HG03103 (cell line): ENCODE data around the gene DLG2.

Experiments
- ATAC-seq: cut with Tn5 transposase; IDR thresholded peaks from one replicate; pipeline ENCODE4 v1.9.1; 2021; ENCODE audit warnings: low read depth; ENCODE audit not compliant: unreplicated experiment

Gene DLG2

DNA sequence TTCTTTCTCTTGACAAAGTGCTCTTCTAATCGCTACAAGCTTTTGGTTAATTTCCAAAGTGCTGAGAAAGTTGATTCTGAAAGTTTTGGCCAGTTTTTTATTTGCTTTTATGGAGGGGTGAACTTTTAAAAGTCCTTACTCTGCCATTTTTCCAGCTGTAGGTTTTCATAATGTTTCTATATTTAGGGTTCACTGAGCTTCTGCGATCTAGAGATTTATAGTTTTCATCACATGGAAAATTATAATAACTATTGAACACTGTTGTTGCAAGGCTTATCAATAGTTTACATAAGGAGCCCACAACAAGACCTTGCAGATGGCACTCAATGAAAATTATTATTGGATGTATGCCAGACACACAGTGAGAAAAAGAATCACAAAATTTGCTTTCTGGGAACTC is 55.1 kb downstream of the DLG2 start:
- ATAC-seq: no peak

DNA sequence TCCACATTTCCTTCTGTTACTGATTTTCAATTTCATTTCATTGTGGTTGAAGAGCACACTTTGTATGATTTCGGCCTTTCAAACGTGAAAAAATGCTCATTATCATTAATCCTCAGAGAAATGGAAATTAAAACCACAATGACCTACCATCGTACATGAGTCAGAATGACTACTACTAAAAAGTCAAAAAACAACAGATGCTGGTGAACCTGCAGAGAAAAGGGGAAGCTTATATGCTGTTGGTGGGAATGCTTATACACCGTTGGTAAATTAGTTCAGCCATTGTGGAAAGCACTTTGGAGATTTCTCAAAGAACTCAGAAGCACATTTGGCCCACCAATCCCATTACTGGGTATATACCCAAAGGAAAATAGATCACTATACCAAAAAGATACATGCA is 57.6 kb downstream of the DLG2 start:
- ATAC-seq: no peak

DNA sequence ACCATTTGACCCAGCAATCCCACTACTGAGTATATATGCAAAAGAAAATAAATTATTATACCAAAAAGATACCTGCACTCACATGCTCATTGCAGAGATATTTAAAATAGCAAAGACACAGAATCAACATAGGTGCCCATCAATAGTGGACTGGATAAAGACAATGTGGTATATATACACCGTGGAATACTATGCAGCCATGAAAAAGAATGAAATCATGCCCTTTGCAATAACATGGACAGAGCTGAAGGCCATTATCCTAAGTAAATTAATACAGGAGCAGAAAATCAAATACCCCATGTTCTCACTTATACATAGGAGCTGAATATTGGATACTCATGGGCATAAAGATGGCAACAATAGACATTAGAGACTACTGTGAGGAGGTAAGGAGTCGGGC is 68.7 kb downstream of the DLG2 start:
- ATAC-seq: no peak

DNA sequence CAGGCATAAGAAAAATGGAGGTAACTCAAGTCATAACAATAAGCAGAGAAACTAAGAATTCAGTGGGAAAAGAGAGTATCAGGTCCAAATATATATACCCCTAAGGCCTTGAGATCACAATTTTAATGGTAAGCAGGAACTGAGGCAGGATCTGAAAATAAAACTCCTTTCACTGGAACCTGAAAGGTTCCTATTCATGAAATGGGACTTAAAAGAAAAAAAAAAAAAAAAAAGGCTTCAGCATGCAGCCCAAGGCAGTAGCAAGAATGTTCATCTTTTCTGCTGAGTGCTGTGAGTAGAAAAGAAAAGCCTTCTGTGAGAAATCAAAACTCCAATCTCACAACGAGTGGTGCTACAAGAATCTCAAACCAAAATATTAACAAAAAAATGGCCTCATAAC is 75.3 kb downstream of the DLG2 start:
- ATAC-seq: no peak

DNA sequence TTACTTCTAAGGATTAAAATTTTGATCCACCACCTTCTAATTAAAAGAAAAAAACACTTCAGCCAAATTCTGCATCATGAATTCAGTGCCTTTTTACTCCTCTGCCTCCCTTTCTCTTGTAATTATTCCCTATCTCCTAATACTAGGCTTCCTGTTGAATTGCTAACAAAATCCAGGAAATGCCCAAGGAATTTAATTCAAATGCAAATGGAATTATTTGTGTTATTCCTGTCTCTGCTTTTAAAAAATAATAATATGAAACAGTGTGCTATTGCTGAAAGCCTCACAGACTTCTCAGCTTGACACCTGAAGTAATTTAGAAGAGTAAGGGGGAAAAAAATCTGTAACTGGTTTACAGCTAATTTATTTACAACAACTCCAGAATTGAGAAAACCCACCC is 85.5 kb downstream of the DLG2 start:
- ATAC-seq: no peak

DNA sequence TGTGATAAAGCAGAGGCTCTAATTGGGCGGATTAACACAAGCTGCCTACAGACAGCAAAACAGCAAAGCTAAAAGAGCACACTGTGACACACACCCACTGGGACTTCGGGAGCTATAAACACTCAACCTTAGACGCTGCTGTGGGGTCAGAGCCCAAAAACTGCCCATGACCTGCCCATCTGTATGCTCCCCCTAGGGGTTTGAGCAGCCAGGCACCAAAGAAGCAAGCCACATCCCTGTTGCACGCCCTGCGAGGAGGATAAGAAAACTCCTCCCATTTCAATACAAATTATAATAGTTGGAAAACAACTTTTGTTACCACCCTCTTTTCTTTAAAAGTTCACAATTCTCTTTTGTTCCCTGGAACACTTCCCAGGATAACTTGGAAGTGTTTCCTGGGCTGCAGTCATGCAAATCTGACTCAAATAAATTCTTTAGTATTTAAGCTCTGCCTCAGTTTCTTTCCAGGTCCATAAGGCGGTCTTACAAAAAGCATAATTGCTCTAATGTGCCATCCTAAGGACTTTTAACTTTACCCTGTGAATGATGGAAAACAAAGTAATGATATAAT is 86.4 kb downstream of the DLG2 start:
- ATAC-seq: no peak

DNA sequence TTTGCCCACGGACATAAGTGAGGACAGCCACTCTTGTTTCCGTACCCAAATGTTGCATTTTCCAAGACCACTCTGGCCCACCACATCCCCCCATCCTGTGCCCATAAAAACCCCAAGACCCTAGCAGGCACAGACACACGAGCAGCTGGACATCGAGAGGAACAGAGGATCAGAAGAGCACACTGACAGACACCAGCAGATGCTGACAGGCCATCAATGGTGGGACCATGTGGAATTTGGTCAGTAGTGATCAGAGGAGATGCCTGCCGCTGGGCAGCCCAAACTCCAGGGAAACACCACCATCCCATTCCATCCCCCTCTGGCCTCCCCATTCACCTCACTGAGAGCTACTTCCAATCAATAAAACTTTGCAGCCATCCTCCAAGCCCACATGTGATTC is 87.0 kb downstream of the DLG2 start:
- no peak for ATAC-seq

DNA sequence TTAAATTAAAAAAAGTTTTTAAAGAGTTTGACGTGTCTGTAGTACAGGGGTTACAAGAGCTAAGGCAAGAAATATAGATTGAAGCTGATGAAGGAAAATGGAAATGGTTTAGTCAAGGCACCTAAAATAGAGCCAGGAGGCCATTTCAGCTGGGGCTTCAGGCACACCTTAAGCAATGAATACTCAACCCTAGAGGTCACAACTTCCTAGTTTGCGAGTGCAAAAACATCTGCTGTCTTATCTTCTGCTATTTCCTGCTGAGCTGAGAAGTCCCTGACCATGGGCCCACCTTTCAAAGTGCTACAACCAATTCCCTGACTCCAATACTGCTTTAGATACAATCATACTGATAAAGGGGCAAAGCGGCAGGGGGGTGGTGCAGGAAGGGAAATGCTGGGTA is 87.4 kb downstream of the DLG2 start:
- ATAC-seq: no peak

DNA sequence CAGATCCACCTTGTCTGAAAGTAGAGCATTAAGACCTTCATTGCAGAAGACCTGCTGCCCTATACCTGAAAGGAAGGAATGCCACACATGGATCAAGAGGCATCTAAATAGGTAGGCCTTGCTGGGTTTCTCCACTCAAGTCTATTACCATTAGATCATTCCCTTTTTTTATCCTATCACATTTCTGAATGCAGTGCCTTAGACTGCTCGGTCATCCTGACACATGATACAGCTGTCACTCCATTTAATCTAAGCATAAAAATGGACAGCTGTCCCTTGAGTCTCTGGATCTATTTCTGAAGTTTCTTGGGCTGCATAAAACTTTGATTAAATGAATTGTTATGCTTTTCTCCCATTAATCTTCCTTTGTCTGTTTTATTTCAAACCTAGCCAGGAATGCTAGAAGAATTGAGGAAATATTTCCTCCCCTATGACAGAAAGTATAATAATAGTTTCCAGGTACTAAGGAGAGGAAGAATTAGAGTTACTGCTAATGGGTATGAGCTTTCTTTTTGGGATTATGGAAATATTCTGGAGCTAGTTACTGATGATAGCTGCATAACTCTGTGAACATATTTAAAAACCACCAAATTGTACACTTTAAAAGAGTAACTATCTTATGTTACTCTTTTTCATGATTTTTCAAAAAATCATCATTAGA is 88.0 kb downstream of the DLG2 start:
- ATAC-seq: no peak

DNA sequence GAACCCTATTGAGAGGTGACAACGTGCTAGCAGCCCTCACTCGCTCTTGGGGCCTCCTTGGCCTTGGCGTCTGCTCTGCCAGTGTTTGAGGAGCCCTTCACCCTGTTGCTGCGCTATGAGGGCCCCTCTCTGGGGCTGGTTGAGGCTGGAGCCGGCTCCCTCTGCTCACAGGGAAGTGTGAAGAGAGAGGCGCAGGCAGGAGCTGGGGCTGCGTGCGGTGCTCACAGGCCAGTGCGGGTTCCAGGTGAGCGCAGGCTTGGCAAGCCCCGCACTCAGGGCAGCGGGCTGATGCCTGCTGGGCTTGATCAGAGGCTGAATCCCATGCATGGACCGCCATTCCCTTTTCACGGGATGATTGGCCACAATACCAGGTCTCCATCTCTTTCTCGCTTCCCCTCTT is 90.7 kb downstream of the DLG2 start:
- ATAC-seq: no peak

DNA sequence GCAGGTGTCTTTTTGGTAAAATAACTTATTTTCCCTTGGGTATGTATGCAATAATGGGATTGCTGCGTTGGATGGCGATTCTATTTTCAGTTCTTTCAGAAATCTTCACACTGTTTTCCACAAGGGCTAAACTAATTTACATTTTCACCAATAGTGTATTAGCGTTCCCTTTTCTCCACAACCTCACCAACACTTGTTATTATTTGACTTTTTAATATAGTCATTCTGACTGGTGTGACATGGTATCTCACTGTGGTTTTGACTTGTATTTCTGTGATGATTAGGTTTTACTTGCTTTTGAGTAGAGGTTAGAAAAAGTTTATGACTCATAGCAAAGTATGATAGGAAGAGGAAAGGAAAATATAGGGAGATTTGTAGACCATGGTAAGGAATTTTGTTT is 92.3 kb downstream of the DLG2 start:
- ATAC-seq: no peak

DNA sequence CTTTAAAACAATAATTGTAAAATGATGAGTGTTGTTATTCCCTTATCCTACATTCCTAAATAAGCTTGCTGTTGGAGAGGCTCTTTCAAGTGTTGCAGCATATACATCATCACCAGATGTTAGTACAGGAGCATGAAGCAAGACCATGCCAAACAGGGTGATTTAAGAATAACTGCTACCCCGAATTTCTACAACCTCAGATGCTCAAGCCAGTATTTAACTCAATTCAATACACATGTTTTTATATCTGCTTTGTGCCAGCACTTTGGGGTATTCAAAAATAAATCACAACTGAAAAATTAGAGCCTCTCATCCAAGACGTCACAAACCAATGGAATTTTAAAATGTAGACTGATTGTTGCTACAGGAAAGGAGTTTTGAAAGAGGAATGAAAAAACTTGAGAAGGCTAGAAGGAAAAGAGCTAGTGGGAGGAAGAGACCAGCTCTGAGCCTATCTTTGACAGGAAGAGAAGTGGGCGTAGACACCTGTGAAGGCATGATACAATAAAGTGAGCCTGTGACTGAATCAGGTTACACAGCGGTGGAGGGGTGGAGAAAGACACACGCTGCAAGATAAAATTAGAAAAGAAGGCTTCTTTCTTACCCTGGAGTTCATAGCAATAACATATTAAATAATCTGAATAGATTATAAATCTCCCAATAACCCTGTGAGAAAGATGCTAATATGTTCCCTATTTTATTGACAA is 95.8 kb downstream of the DLG2 start:
- no peak for ATAC-seq

DNA sequence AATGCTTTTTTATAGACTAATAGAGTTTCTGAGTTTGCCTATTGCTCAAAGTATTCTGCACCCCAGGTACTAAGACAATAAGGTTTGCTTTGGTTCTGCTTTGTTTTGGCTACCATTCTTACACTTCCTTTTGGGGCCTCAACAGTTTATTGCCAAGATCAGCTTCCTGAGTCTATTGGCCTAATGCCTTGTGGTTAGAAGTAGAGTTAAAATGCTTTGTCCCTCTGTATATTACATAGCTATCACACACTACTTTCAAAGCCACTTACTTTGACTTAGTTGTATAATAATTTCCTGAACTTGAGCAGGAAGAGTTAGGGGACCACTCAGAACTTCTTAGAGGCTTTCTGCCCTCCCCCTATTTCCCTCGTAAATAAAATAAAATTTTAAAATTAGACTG is 96.5 kb downstream of the DLG2 start:
- ATAC-seq: no peak

DNA sequence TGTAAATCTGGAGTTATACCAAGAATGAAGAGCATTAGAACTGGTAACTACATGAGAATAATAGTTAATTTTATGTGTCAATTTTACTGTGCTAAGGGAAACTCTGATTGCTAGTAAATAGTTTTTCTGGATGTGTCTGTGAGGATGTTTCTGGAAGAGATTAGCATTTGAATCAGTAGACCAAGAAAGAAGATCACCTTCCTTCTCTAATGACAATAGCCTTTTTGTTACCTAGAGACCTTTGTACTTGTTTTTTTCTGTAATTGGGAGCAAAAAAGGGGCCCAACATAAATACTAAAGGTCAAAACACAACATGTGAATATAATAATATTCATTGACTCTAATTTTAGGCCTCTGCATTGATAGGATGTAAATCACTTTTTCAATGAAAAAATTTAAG is 100.6 kb downstream of the DLG2 start:
- ATAC-seq: no peak

DNA sequence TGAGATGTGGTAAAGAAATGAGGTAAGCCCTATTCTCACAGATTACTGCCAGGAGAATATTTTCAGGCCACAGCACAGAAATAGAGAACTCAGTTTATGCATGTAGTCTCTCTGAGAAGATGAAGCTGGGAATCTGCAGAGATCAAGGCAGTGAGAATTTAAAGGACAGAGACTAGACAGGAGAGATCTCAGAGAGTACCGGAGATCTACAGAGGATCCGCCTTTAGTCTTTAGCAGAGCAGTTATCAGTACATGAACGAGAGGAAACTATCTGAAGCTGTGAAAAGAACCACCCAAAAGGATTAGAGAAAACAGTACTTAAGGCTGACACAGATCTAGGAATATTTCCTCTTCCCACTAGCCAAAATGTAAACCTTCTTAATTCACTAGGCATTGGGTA is 101.5 kb downstream of the DLG2 start:
- no peak for ATAC-seq

DNA sequence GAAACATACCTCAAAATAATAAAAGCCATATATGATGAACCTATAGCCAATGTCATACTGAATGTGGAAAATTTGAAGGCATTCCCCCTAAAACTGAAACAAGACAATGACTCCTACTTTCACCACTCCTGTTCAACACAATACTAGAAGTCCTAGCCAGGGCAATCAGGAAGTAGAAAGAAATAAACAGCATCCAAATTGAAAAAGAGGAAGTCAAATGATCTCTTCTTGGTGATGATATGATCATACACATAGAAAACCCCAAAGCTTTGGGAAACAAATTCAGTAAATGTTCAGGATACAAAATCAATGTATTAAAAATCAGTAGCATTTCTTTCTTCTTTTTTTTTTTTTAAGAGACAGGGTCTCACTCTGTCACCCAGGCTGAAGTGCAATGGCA is 109.9 kb downstream of the DLG2 start:
- no peak for ATAC-seq

DNA sequence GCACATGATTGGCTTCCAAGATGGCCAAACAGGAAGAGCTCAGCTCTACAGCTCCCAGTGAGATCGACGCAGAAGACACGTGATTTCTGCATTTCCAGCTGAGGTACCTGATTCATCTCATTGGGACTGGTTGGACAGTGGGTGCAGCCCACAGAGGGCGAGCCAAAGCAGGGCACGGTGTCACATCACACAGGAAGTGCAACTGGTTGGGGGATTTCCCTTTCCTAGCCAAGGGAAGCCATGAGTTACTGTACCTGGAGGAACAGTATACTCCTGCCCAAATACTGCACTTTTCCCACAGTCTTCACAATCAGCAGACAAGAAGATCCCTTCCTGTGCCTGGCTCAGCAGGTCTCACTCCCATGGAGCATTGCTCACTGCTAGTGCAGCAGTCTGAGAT is 131.2 kb downstream of the DLG2 start:
- ATAC-seq: no peak

DNA sequence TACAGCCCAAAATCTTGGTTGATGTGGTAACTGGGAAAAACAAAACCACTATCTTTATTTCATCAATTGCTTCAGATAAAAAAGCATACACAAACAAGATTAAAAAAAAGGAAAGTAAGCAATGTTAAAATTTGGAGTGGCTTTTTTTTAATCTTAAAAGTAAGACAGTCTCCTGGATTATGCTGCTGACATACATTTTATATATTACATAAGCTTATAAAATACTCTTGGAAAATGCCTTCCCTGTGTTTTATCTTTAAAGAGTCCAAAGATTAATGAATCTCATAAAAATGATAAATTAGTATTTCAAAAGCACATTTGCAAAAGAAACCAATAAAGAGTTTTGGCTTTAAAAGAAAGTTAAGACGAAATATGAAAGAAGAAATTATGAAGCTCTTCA is 132.7 kb downstream of the DLG2 start:
- no peak for ATAC-seq

DNA sequence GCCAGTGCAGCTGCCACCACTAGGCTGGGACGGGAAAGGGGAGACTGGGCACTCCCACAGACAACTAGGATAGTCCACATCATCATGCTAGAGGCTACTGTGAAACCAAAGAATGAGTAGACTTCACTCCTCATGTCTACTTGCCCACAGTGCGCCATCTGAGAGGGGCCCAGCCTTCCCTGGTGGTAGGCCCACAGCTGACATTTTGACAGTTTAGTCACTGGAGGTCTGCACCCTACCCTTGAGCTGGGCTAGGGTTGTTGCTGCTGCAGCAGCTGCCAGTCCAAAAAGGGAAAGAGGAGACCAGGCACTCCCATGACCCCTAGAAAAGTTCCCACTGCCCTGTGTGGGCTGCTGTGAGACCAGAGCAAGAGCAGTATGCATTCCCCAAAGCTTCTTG is 141.2 kb downstream of the DLG2 start:
- no peak for ATAC-seq

DNA sequence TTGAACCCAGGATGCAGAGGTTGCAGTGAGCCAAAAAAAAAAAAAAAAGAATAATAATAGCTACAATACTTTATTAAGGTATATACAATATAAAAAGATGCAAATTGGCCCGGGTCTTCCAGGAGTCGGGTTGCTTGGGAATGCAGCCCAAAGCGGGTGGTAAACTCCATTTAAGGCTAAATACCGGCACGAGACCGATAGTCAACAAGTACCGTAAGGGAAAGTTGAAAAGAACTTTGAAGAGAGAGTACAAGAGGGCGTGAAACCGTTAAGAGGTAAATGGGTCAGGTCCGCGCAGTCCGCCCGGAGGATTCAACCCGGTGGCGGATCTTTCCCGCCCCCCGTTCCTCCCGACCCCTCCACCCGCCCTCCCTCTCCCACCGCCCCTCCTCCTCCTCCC is 143.3 kb downstream of the DLG2 start:
- no peak for ATAC-seq

DNA sequence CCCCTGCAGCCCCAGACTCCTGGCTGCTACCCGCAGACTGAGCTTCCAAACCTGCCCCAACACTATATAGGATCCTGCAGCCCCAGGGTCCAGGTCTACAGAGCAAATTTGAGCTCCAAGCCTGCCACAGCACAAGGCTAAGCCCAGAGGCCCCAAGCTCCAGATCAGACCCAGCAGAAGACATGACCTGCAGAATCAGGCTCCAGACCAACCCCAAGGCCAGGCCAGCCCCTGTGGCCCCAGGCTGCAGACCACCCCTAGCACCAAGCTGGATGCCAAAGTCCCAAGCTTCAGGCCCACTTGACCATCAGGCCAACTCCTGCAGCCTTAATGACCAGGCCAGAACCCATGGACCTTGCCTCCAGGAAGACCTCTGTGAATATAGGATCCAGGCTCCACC is 145.3 kb downstream of the DLG2 start:
- no peak for ATAC-seq
